IMR-90 (cell line): ENCODE results near the gene DTHD1.

Source experiments
- CTCF ChIP-seq: conservative IDR thresholded peaks from 2 replicates; pipeline ENCODE4 v1.5.1; 2012; ENCODE audit warnings: mild to moderate bottlenecking, low read depth, low read length, improper control_type of control experiment
- MAFK ChIP-seq: IDR thresholded peaks from 2 replicates; pipeline ENCODE4 v1.6.1; 2012; ENCODE audit warnings: low read depth, low read length, improper control_type of control experiment
- POLR2A ChIP-seq: IDR thresholded peaks from 2 replicates; pipeline ENCODE4 v1.6.1; 2012; ENCODE audit warnings: mild to moderate bottlenecking, low read depth, low read length
- RAD21 ChIP-seq: IDR thresholded peaks from 2 replicates; pipeline ENCODE4 v1.6.1; 2012; ENCODE audit warnings: low read length, improper control_type of control experiment
- RFX5 ChIP-seq: IDR thresholded peaks from 2 replicates; pipeline ENCODE4 v1.8.0; 2012; ENCODE audit warnings: low read depth, mild to moderate bottlenecking, low read length, moderate library complexity
- USF2 ChIP-seq: fragments of 150-350 bp; IDR thresholded peaks from 2 replicates; pipeline ENCODE4 v1.6.1; 2017; ENCODE audit warnings: mild to moderate bottlenecking, antibody characterized with exemption, low read length, low read depth
- TF ChIP-seq, protein P1 (sequence below): fragments of 150-350 bp; IDR thresholded peaks from 2 replicates; pipeline ENCODE4 v1.6.1; 2016; ENCODE audit warnings: low read depth, mild to moderate bottlenecking, low read length, moderate library complexity, borderline replicate concordance

- TF ChIP-seq CTCF (no peak), POLR2A (no peak), MAFK (no peak), RAD21 (no peak), RFX5 (no peak), USF2 (no peak)
- TF ChIP-seq, protein P1, sequence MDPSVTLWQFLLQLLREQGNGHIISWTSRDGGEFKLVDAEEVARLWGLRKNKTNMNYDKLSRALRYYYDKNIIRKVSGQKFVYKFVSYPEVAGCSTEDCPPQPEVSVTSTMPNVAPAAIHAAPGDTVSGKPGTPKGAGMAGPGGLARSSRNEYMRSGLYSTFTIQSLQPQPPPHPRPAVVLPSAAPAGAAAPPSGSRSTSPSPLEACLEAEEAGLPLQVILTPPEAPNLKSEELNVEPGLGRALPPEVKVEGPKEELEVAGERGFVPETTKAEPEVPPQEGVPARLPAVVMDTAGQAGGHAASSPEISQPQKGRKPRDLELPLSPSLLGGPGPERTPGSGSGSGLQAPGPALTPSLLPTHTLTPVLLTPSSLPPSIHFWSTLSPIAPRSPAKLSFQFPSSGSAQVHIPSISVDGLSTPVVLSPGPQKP: no peak
These were observed 68.6 kb downstream of the DTHD1 start for GRCh38 chr4:36349938-36350549.
